HG03175 (cell line): ENCODE measurements around the gene SNX9.
"Not testable (repeated sequence)": the region's sequence is repeated elsewhere in the genome, so short reads cannot be mapped to it uniquely, and the experiment has no call there.

Source experiments
- ATAC-seq: cut with Tn5 transposase; IDR thresholded peaks from one replicate; pipeline ENCODE4 v1.9.1; 2021; ENCODE audit warnings: mild to moderate bottlenecking, moderate library complexity; ENCODE audit not compliant: unreplicated experiment

SNX9 gene

DNA sequence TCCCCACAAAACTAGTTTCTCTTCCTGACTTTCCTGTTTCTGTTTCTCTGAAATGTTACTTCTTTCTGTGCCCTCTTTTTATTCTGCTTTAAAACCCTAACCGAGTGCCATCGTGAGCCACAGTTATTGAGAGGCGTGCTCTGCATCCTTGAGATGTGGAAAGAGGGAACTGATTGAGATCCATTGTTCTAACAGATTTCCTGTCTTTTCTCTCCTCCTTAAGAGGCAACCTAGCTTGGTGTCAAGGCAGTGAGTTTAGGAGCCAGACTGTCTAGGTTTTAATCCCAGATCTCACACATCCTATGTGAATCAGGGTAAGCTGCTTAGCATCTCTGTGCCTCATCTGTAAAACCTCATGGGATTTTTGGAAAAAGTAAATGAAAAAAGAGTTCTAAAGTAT lies 57.5 kb downstream of the SNX9 start:
- ATAC-seq = no peak

DNA sequence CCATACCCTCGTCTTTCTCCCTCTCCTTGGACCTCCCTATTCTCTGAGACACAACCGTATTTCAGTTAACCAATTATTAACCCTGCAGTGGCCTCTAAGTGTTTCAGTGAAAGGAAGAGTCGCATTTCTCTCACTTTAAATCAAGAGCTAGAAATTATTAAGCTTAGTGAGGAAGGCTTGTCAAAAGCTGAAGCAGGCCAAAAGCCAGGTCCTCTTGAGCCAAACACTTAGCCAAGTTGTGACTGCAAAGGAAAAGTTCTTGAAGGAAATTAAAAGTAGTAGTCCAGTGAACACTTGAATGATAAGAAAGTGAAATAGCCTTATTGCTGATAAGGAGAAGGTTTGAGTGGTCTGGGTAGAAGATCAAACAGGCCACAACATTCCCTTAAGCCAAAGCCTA lies 58.3 kb downstream of the SNX9 start:
- ATAC-seq = no peak

DNA sequence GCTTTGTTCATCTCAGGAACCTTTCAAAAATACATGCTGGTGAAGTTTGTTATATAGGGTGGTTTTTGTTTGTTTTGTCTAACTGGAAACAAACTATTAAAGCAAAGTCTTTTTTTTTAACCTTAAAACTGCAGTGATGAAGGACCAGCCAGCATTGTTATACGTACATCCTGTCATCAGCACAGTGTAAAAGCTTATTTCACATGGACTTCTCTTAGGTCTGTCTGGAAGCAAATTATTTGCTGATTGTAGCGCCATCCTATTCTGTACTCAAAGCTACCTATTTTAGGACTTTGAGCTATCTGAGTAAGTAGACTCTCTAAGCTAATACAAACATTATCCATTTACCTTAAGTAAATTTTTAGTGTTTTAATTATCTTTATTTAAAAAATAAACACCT lies 61.7 kb downstream of the SNX9 start:
- ATAC-seq = no peak

DNA sequence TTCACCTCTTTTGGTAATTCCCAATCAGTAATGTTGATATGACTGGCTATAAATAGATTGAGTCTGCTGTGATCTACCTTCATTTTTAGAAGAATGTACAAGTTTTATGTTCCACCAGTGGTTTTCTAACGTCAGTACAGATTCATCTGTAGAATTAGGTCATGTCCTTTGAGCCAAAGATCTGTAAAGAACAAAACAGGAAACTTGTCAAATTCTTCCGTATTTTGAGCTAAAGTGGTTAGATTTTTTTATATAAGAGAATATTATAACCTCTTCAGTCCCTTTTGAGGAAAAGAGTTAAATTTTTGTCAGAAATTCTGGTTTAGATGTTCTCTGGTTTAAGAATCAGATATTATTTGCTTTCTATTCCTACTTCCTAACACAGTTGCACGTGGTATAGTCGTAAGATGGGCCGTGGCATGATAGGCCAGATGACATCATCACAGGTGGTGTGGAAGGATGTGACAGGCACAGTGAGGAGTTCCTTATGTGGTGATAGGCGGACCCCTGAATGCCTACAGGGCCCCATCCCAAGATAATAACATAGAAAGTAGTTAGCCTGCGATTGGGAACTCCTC lies 62.3 kb downstream of the SNX9 start:
- ATAC-seq = no peak

DNA sequence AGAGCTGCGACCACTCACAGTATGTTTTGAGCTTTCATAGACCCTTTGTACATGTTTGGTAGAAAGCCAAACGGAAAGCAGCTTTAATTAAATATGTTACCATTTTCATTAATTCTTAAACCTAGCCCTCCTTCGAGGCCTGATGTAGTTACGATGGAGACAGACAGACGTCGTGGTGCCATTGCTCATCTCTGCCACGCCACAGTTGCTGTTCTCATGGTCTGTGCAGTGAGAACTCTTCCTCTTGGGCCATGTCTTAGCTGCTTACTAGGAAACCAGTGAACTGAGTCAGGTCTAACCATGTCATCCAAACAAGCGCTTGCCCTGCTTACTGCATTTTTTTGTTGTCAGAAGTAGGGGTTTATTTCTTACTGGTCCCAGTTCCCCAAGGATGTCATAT lies 62.8 kb downstream of the SNX9 start:
- no peak for ATAC-seq

DNA sequence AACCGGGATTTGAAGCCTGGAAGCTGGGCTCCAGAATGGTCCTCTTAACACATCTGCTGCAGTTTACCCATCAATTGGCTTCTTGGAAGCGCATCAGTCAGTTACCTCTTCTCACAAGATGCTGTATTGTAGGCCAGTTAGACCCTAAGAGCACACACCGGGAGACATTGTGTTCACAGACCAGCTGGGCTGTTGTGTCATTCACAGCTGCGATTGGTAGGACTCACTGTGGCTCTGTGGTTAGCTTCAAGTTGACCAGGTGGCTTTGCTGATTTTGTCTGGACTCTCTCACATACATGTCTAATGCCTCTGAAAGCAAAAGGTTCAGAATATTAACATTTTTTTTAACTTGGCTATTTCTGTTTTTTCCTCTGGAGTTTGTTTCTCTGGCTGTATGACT lies 64.8 kb downstream of the SNX9 start:
- no peak for ATAC-seq

DNA sequence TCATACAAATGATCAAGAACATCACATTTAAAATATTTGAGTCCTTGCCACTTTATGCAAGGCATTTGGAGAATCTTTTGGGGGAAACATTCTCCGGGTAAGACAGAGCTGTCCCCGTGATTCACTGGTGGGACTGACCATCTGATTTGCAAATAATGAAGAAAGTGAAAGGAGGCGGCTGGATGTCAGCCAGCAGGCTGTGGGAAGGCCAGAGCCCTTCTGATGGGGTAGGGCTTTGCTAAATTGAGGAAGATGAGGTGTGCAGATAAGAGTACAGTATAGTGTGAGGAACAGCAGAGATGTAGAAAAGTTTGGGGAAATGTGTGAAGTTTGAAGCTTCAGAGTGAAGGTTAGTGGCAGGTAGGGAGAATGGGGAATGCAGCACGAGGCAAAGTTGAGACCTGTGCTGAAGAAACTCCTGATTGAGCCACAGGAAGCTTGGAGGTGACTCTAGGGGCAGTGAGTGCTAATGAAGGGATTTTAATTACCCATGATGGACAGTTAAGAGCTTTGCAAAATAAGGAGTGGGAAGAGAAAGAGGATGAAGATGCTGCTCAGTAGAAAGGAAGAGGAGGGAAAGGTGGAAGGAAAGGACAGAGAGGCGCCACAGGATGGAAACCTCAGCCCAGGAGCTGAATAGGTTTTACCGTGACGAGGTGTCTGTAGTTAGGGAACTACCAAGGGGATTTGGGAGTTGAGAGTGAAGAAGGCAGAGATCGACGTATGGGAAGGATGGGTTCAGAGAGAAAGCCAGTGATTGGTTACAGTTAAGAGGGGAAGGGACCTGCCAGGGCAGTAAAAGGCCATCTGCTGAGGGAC lies 68.7 kb downstream of the SNX9 start:
- ATAC-seq = no peak

DNA sequence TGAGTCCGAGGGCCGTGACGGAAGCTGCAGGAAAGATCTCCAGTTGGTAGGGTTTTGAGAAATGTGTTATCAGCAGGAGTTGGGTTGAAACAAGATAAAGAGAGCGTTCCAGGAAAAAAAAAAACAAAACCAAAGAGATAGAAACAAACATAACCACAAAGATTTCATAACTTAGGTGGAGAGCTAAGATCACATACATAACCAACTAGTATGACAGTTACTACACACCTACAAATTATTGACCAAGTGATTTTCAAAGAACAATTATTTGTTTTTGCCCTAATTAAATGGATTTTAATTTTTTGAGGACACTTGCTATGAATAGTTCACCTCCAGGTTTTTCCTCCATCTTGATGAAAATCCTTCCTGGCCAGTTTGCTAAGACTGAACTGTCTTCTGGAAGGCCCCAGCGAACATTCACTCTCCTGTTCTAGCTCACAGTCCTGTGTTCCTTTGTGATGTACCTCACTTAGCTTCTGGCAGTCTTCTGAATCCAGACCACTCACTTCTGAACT lies 69.4 kb downstream of the SNX9 start:
- ATAC-seq = no peak

DNA sequence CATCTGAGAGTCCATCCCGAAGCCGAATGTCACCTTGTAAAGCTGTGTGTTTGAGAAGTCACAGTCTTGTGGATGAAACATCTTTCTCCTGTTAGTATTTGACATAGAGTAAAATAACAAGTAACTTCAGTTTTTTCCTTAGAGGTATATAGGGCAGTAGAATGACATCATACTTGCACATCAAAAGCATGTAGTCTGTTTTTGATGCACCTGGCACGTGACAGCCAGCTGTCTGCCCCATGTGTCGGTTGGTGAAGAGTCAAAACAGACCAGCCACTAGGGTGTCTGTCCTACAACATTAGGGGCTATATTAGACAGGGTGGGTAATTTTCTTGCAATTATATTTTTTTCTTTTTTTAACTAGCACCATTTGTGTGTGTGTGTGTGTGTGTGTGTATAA lies 70.2 kb downstream of the SNX9 start:
- no peak for ATAC-seq

DNA sequence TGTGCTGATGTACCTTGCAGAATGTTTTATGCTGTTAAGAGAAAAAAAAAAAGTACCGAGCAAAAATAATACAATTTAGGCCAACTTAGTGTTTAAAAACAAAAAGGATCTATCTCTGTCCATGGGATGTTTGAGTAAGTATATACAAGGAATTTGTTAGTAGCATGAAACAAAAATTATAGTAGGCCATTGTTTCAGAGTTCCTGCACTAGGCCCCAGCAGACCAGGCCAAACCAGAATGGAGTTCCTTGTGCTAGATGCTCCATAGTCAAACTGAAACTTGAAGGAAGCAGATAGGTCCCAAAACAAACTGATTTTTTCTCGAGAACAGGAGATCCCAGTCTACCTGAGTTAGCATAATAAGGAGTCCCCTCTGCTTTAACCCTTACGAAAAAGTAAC lies 72.5 kb downstream of the SNX9 start:
- no peak for ATAC-seq

DNA sequence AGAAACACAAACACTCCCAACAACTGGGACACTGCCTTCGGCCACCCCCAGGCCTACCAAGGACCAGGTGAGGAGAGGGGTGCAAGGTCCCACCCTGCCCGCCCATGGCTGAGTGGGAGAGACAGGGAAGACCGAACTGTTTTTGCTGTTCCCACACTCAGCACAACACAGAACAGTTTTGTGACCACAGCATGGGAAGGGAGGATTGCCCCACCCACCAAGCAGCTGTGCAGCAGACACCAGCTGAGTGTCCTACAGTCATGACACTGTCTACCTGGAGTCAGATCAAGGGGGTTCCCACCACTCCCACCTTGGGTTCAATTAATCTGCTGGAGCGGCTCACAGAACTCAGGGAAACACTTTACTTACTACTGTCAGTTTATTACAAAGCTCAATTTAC lies 73.9 kb downstream of the SNX9 start:
- no peak for ATAC-seq

DNA sequence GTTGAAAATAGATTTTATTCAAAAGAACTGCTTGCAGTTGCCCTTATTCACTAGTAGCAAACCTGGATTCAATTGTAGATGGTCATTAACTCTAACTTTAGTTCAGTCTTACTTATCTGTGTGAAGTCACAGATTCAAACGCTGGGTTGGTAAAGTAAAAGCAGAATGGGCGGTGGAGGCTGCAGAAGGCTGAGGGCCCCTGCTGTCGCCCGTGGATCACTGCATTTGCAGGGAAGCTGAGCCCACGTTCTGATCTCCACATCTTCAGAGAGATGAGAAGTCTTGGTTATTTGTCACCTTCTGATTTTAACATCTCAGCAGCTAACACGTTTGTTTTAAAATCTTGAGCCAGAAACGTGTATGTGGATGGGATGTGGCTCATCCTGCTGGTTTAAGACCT lies 75.1 kb downstream of the SNX9 start:
- no peak for ATAC-seq

DNA sequence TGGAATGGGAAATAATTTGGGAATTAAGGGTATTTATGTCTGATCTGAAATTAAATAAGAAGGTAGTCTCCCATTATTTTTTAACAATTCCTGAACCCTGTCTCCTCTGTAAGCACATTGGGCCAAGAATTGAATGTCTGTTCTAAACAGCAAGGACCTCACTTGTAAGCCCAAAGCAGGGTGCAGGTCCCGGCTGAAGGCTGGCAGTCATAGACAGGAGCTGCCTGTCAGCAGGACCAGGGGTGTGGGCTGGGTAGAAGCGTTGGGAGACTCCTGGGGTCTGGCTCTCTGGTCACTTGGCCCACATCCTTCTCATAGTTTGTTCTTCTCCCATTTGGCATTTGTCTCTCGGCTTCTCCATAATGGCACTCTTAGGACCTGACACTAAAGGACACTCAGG lies 75.6 kb downstream of the SNX9 start:
- ATAC-seq = no peak

DNA sequence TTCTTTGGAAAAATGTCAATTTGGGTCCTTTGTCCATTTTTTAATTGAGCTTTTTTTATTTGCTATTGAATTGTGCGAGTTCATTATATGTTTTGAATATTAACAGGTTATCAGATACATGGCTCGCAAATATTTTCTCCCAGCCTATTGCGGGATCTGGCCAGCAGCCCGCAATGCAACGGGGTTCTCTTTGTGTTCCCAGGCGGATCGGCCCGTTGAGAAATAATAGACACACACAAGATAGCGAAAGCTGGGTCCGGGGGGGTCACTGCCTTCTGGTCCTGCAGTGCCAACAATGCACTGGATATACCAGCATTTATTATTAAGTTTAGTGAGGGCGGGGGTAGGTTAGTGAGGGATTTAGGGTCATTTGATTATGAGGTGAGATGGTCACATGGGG lies 77.2 kb downstream of the SNX9 start:
- not testable (repeated sequence) for ATAC-seq

DNA sequence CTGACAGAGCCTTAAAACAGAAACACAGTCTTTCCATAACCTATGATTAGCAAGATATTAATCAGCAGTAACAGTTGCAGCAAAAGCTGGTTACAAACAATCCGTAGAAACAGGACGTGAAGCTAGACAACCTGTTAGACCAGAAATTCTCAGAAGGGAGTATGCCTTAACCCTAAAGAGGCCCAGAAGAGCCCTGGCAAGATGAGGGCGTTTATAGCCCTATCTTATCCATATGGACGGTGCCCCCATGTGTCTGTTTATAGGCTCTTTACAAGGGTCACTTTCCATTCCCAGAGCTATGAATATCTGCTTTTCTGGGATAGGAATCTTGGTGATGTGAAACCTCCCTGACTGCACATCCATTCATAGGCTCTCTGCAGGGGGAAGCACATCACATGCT lies 77.7 kb downstream of the SNX9 start:
- not testable (repeated sequence) for ATAC-seq

DNA sequence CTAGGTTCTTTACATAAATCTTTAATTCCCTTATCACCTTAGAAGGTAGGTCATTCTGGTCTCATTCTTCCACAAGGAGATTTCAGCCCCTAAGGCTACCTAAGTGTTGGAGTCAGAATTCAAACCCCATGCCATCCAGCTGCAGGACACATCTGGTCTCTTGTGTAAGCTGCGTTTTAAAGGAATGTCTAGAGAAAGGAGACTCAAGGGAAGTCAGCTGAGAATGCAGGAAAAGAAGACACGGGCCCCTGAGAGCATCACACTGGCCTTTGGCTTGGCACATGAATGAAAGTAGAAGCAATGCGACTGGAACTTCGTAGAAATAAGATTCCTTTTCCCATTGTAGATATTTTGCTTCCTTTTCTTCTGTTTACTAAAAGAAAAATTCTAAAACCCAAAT lies 82.0 kb downstream of the SNX9 start:
- ATAC-seq = no peak

DNA sequence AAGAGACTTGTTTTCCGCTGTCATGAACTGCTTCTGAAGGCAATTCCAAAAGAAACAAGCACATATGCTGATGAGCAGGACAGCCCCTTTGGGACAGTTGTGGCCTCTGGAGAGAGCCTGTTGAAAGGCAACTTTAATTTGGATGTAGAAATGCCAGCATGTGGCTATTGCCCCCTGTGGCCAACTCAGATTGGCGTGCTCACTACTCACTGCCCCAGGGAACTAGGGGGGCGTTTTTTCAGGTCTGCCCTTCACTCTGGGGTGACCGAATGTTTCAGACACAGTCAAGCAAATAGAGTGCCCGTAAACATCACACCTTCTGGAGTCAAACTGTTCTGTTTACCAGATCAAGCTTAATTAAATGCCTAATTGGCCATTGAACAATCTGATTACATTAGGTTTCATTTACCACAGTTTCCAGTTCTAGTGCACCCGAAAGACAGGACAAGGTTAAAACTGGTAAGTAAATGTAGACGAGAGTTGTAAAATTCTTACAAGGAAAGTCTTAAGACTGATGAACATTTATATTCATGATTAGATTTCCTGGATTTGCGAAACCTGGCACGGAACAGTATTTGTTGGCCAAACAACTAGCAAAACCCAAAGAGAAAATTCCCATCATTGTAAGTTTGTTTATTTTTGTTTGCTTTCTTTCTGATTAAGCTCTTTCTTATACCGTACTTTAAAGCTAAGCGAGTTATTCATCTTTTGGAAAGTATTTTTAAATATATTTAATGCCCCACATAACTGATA lies 82.7 kb downstream of the SNX9 start:
- ATAC-seq = no peak

DNA sequence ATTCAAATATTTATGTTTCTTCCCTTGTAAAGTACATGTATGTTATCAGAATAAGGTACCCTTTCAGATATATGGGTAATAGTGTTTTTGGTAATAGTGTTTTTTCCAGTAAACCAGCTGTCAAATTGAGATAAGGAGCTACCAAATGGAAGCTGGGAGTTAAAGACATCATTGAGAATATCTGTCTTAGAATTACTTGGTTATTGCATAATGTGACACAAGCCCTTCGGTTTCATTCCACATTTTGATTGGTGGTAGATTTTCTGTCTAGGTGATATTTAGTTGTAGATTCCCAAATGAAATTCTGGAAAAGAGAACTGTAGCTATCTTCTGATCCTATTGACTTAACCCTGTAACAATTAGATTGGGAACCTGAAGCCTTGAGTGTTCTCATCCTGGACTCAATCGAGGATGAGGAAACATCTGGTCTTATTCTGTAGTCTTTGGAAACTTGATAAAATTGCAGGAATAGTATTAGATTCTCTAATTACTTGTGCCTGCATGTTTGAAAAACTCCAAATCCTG lies 83.6 kb downstream of the SNX9 start:
- ATAC-seq = no peak

DNA sequence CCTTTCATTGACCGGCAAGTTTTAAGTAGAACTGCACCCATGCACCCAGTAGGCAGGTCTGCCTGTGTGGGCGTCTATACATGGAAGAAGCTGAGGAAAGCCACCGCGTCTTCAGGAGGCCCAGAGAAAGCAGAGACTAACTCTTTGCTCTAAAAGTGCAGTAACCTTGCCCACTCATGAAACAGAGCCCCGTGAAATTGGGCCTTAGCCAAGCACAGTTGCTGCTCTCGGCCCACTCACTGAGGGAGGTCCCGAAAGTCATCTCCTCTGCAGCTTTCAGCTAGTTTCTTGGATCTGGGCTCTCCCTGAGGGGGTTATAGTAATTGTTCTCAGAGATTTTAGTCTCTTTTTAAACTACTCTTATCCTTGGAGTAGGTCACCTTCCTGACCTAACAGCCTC lies 84.6 kb downstream of the SNX9 start:
- no peak for ATAC-seq

DNA sequence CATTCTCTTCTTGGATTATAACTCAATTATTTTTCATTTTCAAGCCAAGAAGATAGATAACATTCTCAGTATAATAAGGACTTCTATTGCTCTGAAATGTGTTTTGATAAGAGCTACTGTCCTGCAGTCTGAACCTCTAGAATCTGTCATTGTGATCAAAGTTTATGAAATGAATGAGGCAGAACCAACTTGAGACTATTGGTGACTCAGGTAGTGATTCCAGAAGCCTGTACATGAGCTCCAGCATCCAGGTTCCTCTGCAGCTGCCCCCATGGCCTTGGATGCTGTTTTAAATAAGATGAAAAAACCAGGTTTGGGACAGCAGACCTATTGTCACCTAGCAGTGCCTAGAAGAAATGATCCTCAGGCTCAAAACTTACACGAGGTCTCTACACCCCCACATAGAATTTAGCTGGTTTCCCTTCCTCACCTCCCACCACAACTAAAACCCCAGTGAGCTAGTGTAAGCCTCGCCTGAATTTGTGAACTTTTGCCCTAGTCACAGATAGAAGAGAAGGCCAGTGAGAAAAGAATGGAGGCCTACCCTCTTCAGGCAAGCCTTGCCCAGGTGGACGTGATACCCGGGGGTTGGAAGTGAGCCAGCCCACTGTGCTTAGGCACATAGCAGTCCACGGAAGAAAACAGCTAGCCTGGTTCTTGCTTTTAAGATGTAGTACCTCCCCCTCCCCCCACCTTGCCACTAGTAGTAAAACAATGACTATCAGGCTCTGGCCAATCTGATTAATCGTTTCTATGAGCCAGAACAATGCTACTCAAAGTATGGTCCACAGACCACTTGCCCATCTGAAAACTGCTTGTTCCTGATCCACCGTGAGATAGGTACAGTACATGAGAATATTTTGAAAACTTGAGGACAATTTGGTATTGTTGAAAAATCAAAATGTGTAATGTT lies 85.6 kb downstream of the SNX9 start:
- peak; percentile 76 for ATAC-seq

DNA sequence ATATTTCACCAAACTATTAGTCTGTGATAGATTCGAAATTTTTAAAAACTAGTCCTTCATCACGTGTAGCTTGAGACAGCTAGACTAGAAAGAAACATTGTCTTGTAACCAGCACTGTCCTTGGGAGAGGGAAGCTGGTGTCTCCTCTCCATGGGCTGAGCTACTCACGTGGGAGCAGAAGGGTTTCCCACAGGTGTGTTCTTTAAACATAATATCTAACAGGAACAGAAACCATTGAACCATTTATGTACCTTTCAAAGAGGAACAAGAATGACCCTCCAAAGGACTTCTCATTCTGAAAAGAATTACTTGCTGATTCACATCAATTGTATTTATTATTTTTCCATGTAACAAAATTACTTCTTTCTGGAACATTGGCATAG lies 86.2 kb downstream of the SNX9 start:
- peak; percentile 53 for ATAC-seq
